Measurements from ENCODE around the gene ADGRD1. TPM values are rescaled to one million over a fixed set of nuclear protein-coding genes. Genes with fewer than 3 reads are reported as not detected.

ADGRD1 gene
- total and polyA plus RNA-seq, 2 of the 8 experiments (the other 6 are each of a cell fraction or from before 2014, with no cell fraction given), result 0.36 to 0.48 TPM

- no peak overlapping the region for H2BK12ac ChIP-seq (ENCODE audit: low read depth, low read length)
- H3K4ac ChIP-seq (replicated peaks; ENCODE audit: insufficient read length, low read depth, low read length), result no peak overlapping the region
- no peak for FAIRE-seq
- H3K4me2 ChIP-seq (ENCODE audit: insufficient read depth in 1 of 2, low read depth in 2 of 2, low read length in 2 of 2), result no peak overlapping the region
- H3K36me3 ChIP-seq (ENCODE audit: control insufficient read depth in 2 of 4, insufficient read depth in 4 of 4, low read length in 3 of 4), result no peaks in the 10 kb centered on the region
- H2BK20ac ChIP-seq (ENCODE audit: low read length), result no peak overlapping the region
- H2AK5ac ChIP-seq (ENCODE audit: low read depth, low read length), result no peak overlapping the region
- no peak overlapping the region for H2BK5ac ChIP-seq (ENCODE audit: low read depth, low read length)
- WGBS, 2 experiments (ENCODE audit: extremely low coverage in 1 of 2, insufficient coverage in 1 of 2, insufficient read length in 1 of 2, insufficient replicate concordance in 2 of 2, low coverage in 1 of 2, low lambda C conversion rate in 2 of 2, missing lambda C conversion rate in 1 of 2), result 90% methylated on average over 19 of the region's 24 CpGs; no CpG with 5 or more reads in 1 of the 2 experiments
- no peak for DNase-seq (ENCODE audit: low read depth in 1 of 2, low spot score in 2 of 2)
- no peak overlapping the region for H3K4me3 ChIP-seq (ENCODE audit: extremely low read depth in 1 of 4, insufficient read depth in 2 of 4, low read depth in 3 of 4, low read length in 4 of 4)
- no peaks in the 10 kb centered on the region; a peak in 1 of 7 replicates for H3K4me1 ChIP-seq (replicated peaks in 1 of 4; ENCODE audit: control insufficient read depth in 3 of 4, insufficient read depth in 4 of 4, low read length in 3 of 4)
- H3K14ac ChIP-seq (ENCODE audit: insufficient read length), result no peak overlapping the region
- no peak overlapping the region for H2BK15ac ChIP-seq (ENCODE audit: low read length)
- ChIA-PET CTCF (ENCODE audit: partially characterized antibody) (interaction anchor here (3.2 kb wide), 1 partner anchor 17 kb away, joined by 14 read pairs; no protein-coding TSS in a partner anchor), POLR2A (ENCODE audit: partially characterized antibody) (no interaction called here)
- H4K91ac ChIP-seq (replicated peaks; ENCODE audit: insufficient read length, low read length), result no peak overlapping the region
- H4K20me1 ChIP-seq (replicated peaks in 1 of 2; ENCODE audit: control insufficient read depth in 1 of 2, insufficient read depth in 2 of 2, low read length in 2 of 2), result no peaks in the 10 kb centered on the region
- TF ChIP-seq TAF7 (optimal IDR thresholded peaks at IDR 0.05; ENCODE audit: borderline replicate concordance, low read depth, low read length) (no peak), SIX5 (IDR thresholded peaks at IDR 0.05; ENCODE audit: low read depth, low read length) (no peak), KDM1A (IDR thresholded peaks at IDR 0.05; ENCODE audit: borderline replicate concordance, low read length) (no peak), SAP30 (IDR thresholded peaks at IDR 0.05; ENCODE audit: insufficient read depth, insufficient replicate concordance, low read length) (no peak), KDM4A (IDR thresholded peaks at IDR 0.05; ENCODE audit: low read depth, low read length, severe bottlenecking) (no peak), CBX5 (IDR thresholded peaks at IDR 0.05; ENCODE audit: low read depth, low read length) (no peak), ATF3 (IDR thresholded peaks at IDR 0.05; ENCODE audit: insufficient read depth, low read depth, low read length) (no peak)
- no peaks in the 10 kb centered on the region for H3K79me2 ChIP-seq (ENCODE audit: control insufficient read depth in 1 of 2, insufficient read depth in 2 of 2, low read length in 2 of 2)
- H3K9me3 ChIP-seq (ENCODE audit: insufficient read depth in 2 of 2, low read depth in 1 of 2, low read length in 1 of 2), result no peaks in the 10 kb centered on the region
- H3K18ac ChIP-seq (ENCODE audit: extremely low read depth, low read length), result no peak overlapping the region
- no peak overlapping the region for H2BK120ac ChIP-seq (replicated peaks; ENCODE audit: low read depth, low read length)
- H3K27me3 ChIP-seq (replicated peaks in 1 of 4; ENCODE audit: control insufficient read depth in 3 of 4, extremely low read depth in 1 of 4, insufficient read depth in 3 of 4, low read length in 3 of 4), result no peaks in the 10 kb centered on the region; a peak in 1 of 7 replicates
- no peaks in the 10 kb centered on the region for H3K23me2 ChIP-seq (ENCODE audit: low read depth, low read length)
- 0 out of 2 replicates have a peak overlapping the region, but pooled peaks have one; percentile 35 for H4K8ac ChIP-seq (ENCODE audit: extremely low read depth, insufficient read depth, low read length)
- H2AFZ ChIP-seq (ENCODE audit: low read length), result no peak overlapping the region
- H4K5ac ChIP-seq (ENCODE audit: insufficient read length, low read depth, low read length), result no peak overlapping the region
- H3K56ac ChIP-seq (replicated peaks; ENCODE audit: insufficient read length, low read depth, low read length), result no peak overlapping the region
- H3K9ac ChIP-seq (replicated peaks in 1 of 4; ENCODE audit: extremely low read depth in 1 of 4, low read depth in 3 of 4, low read length in 3 of 4), result no peak overlapping the region
- H3K23ac ChIP-seq (ENCODE audit: insufficient read length), result no peak overlapping the region
- no peaks in the 10 kb centered on the region for H3K79me1 ChIP-seq (ENCODE audit: low read depth, low read length)
- H3K27ac ChIP-seq (ENCODE audit: low read depth, low read length), result no peak overlapping the region
These were observed 133.7 kb downstream of the ADGRD1 start for GRCh38 chr12:131087302-131087818.

Data from H1 (cell line).